ENCODE measurements around the gene KCTD2. TPM values are rescaled to one million over a fixed set of nuclear protein-coding genes. Genes with fewer than 3 reads are reported as not detected.
A peak's percentile ranks its signal among the peaks of the same experiment; 100 is the strongest.

KCTD2 gene
- total and polyA plus RNA-seq, 9 of the 15 experiments (the other 6 are each of a cell fraction or from before 2014, with no cell fraction given) = 1.7 to 32.9 (median 15.8) TPM

- peak; percentile 53; the same call in 1 of the 2 replicates for TF ChIP-seq MGA (IDR thresholded peaks at IDR 0.05)
- no peak for TF ChIP-seq E2F5 (CRISPR knock-in tag; IDR thresholded peaks at IDR 0.05)
- 0 out of 2 replicates have a peak, but pooled peaks have one; percentile 25 for TF ChIP-seq SMAD4 (CRISPR knock-in tag; conservative IDR thresholded peaks at IDR 0.05)
- 0 out of 2 replicates have a peak, but pooled peaks have one; percentile 24 for TF ChIP-seq ERF (CRISPR knock-in tag; IDR thresholded peaks at IDR 0.05)
- TF ChIP-seq STAT6 (CRISPR knock-in tag; IDR thresholded peaks at IDR 0.05) = peak; percentile 83; the same call in 1 of the 2 replicates
- TF ChIP-seq ZFP91 (CRISPR knock-in tag; IDR thresholded peaks at IDR 0.05) = peak; percentile 14; the same call in 1 of the 2 replicates
- TF ChIP-seq FOXP4 (CRISPR knock-in tag; IDR thresholded peaks at IDR 0.05; ENCODE audit: borderline replicate concordance) = 0 out of 2 replicates have a peak, but pooled peaks have one; percentile 38
- no peak for TF ChIP-seq ZFP1 (CRISPR knock-in tag; IDR thresholded peaks at IDR 0.05)
These were observed 40.1 kb downstream of the KCTD2 start (continued) for GRCh38 chr17:75087182-75087557.
